ENCODE measurements around the gene PAGE4.

Gene PAGE4

DNA sequence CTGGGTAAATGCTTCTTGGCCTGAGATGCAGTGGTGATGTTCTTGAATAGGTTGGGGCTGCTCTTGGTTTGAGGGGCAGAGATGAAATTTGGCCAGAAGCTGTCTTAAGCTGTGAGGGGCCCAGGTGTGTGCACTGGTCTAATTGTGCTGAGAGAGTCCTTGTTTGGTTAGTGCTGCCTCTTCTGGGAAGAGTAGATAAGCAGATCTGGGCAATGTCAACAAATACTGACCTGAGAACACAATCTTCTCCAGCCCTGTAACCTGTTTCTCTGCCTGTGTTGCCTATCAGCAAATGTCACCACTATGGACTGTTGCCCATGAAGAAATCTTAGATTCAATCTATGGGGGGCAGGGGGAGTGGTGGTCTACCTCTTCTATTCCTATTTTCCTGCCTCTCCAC is 33.0 kb downstream of the PAGE4 start:
- no peaks in the 10 kb centered on the region for H3K9me3 ChIP-seq (ENCODE audit: control insufficient read depth, insufficient read depth, low read depth, low read length)
- no peaks in the 10 kb centered on the region for H3K4me1 ChIP-seq (ENCODE audit: control insufficient read depth, insufficient read depth, low read length)
- no peak overlapping the region for H3K27ac ChIP-seq (ENCODE audit: extremely low read depth, low read depth, low read length)
- H3K36me3 ChIP-seq (ENCODE audit: control insufficient read depth in 2 of 2, insufficient read depth in 1 of 2, low read length in 2 of 2), result no peaks in the 10 kb centered on the region
- POLR2A ChIA-PET, result no interaction called here
- CTCF ChIA-PET, result no interaction called here
- no peak overlapping the region for H3K4me3 ChIP-seq (ENCODE audit: low read depth, low read length)
- no peak for TF ChIP-seq ZNF2 (tag by site-specific recombination; IDR thresholded peaks at IDR 0.05)
- no peak for TF ChIP-seq ZNF146 (tag by site-specific recombination; IDR thresholded peaks at IDR 0.05)
- TF ChIP-seq, protein P1, sequence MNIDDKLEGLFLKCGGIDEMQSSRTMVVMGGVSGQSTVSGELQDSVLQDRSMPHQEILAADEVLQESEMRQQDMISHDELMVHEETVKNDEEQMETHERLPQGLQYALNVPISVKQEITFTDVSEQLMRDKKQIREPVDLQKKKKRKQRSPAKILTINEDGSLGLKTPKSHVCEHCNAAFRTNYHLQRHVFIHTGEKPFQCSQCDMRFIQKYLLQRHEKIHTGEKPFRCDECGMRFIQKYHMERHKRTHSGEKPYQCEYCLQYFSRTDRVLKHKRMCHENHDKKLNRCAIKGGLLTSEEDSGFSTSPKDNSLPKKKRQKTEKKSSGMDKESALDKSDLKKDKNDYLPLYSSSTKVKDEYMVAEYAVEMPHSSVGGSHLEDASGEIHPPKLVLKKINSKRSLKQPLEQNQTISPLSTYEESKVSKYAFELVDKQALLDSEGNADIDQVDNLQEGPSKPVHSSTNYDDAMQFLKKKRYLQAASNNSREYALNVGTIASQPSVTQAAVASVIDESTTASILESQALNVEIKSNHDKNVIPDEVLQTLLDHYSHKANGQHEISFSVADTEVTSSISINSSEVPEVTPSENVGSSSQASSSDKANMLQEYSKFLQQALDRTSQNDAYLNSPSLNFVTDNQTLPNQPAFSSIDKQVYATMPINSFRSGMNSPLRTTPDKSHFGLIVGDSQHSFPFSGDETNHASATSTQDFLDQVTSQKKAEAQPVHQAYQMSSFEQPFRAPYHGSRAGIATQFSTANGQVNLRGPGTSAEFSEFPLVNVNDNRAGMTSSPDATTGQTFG (tag by site-specific recombination; IDR thresholded peaks at IDR 0.05; ENCODE audit: borderline replicate concordance), result no peak
- no peak for TF ChIP-seq ZNF776 (tag by site-specific recombination; IDR thresholded peaks at IDR 0.05; ENCODE audit: borderline replicate concordance)
- TF ChIP-seq ZNF629 (tag by site-specific recombination; IDR thresholded peaks at IDR 0.05), result no peak
- no peak for TF ChIP-seq ZNF221 (tag by site-specific recombination; IDR thresholded peaks at IDR 0.05; ENCODE audit: borderline replicate concordance)
- no peak for TF ChIP-seq KLF8 (tag by site-specific recombination; IDR thresholded peaks at IDR 0.05)
- TF ChIP-seq SCRT2 (tag by site-specific recombination; IDR thresholded peaks at IDR 0.05), result no peak

- TF ChIP-seq, protein P1 (tag by site-specific recombination; IDR thresholded peaks at IDR 0.05; ENCODE audit: borderline replicate concordance), result no peak
- TF ChIP-seq, protein P2, sequence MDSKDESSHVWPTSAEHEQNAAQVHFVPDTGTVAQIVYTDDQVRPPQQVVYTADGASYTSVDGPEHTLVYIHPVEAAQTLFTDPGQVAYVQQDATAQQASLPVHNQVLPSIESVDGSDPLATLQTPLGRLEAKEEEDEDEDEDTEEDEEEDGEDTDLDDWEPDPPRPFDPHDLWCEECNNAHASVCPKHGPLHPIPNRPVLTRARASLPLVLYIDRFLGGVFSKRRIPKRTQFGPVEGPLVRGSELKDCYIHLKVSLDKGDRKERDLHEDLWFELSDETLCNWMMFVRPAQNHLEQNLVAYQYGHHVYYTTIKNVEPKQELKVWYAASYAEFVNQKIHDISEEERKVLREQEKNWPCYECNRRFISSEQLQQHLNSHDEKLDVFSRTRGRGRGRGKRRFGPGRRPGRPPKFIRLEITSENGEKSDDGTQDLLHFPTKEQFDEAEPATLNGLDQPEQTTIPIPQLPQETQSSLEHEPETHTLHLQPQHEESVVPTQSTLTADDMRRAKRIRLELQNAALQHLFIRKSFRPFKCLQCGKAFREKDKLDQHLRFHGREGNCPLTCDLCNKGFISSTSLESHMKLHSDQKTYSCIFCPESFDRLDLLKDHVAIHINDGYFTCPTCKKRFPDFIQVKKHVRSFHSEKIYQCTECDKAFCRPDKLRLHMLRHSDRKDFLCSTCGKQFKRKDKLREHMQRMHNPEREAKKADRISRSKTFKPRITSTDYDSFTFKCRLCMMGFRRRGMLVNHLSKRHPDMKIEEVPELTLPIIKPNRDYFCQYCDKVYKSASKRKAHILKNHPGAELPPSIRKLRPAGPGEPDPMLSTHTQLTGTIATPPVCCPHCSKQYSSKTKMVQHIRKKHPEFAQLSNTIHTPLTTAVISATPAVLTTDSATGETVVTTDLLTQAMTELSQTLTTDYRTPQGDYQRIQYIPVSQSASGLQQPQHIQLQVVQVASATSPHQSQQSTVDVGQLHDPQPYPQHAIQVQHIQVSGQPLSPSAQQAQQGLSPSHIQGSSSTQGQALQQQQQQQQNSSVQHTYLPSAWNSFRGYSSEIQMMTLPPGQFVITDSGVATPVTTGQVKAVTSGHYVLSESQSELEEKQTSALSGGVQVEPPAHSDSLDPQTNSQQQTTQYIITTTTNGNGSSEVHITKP (tag by site-specific recombination; IDR thresholded peaks at IDR 0.05), result no peak
- no peak for TF ChIP-seq GLI4 (tag by site-specific recombination; IDR thresholded peaks at IDR 0.05)
- no peak for TF ChIP-seq ZBTB21 (tag by site-specific recombination; IDR thresholded peaks at IDR 0.05)
- no peak for TF ChIP-seq ZNF23 (tag by site-specific recombination; IDR thresholded peaks at IDR 0.05; ENCODE audit: borderline replicate concordance)
- no peak for TF ChIP-seq ZNF184 (tag by site-specific recombination; IDR thresholded peaks at IDR 0.05)
- TF ChIP-seq ZNF610 (tag by site-specific recombination; IDR thresholded peaks at IDR 0.05; ENCODE audit: borderline replicate concordance), result no peak
- TF ChIP-seq, protein P3, sequence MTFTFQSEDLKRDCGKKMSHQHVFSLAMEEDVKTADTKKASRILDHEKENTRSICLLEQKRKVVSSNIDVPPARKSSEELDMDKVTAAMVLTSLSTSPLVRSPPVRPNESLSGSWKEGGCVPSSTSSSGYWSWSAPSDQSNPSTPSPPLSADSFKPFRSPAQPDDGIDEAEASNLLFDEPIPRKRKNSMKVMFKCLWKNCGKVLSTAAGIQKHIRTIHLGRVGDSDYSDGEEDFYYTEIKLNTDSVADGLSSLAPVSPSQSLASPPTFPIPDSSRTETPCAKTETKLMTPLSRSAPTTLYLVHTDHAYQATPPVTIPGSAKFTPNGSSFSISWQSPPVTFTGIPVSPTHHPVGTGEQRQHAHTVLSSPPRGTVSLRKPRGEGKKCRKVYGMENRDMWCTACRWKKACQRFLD (tag by site-specific recombination; IDR thresholded peaks at IDR 0.05), result no peak
- no peak for TF ChIP-seq KLF16 (tag by site-specific recombination; IDR thresholded peaks at IDR 0.05)
- TF ChIP-seq ZNF266 (tag by site-specific recombination; IDR thresholded peaks at IDR 0.05; ENCODE audit: low read depth), result no peak
- TF ChIP-seq ZNF433 (tag by site-specific recombination; IDR thresholded peaks at IDR 0.05; ENCODE audit: low read depth), result no peak
- no peak for TF ChIP-seq ZFP69B (tag by site-specific recombination; IDR thresholded peaks at IDR 0.05)
- no peak for TF ChIP-seq OSR2 (tag by site-specific recombination; IDR thresholded peaks at IDR 0.05)
- no peak for TF ChIP-seq ZNF112 (tag by site-specific recombination; IDR thresholded peaks at IDR 0.05)
- no peak for TF ChIP-seq ZNF768 (tag by site-specific recombination; IDR thresholded peaks at IDR 0.05)
- TF ChIP-seq ZNF571 (tag by site-specific recombination; IDR thresholded peaks at IDR 0.05), result no peak
- no peak for TF ChIP-seq ZNF280D (tag by site-specific recombination; IDR thresholded peaks at IDR 0.05)
- Histone ChIP-seq H3K9me3 (ENCODE audit: control insufficient read depth, insufficient read depth, low read depth, low read length) (no peaks in the 10 kb centered on the region), H3K4me1 (ENCODE audit: control insufficient read depth, insufficient read depth, low read length) (no peaks in the 10 kb centered on the region), H3K36me3 (ENCODE audit: control insufficient read depth in 2 of 2, insufficient read depth in 1 of 2, low read length in 2 of 2) (no peaks in the 10 kb centered on the region), H3K4me3 (ENCODE audit: low read depth, low read length) (no peak overlapping the region), H3K27ac (ENCODE audit: extremely low read depth, low read depth, low read length) (no peak overlapping the region)
- POLR2A ChIA-PET, result no interaction called here
- CTCF ChIA-PET, result interaction anchor here (1.0 to 1.2 kb wide), 2 partner anchors 30 to 115 kb away, joined by 3 read pairs; no protein-coding TSS in a partner anchor
Measured at GRCh38 chrX:49868739-49869138, 39.6 kb downstream of the PAGE4 start.

Data from HEK293 (cell line).